Lower lobe of right lung (tissue), 2 donors: ENCODE measurements around the gene TAF6L. TPM values are rescaled to one million over a fixed set of nuclear protein-coding genes. Genes with fewer than 3 reads are reported as not detected.

ENCODE experiments used
- ATAC-seq, 2 donors: fragments of 200-7000 bp; cut with Tn5 transposase; one replicate each; pipeline ENCODE4 v1.9.1; 2020 to 2022; ENCODE audit warnings: mild to moderate bottlenecking in 2 of 2, moderate library complexity in 2 of 2
- DNase-seq: peaks from one replicate; pipeline ENCODE4 v3.0.0-alpha.2; 2020
- H3K27ac ChIP-seq: fragments of 200-600 bp; one replicate; pipeline ENCODE4 v1.8.0; 2022
- H3K27me3 ChIP-seq: fragments of 200-600 bp; one replicate; pipeline ENCODE4 v1.8.0; 2022; ENCODE audit warnings: low read depth
- H3K36me3 ChIP-seq: fragments of 200-600 bp; one replicate; pipeline ENCODE4 v1.8.0; 2022; ENCODE audit warnings: mild to moderate bottlenecking
- H3K4me1 ChIP-seq: fragments of 200-600 bp; one replicate; pipeline ENCODE4 v1.8.0; 2022
- H3K4me3 ChIP-seq: fragments of 200-600 bp; one replicate; pipeline ENCODE4 v1.8.0; 2022; ENCODE audit warnings: mild to moderate bottlenecking
- H3K9me3 ChIP-seq: fragments of 200-600 bp; one replicate; pipeline ENCODE4 v1.8.0; 2022
- intact Hi-C: fragments of 100-400 bp; cut with DNase I; formaldehyde crosslinking; loops from one replicate; pipeline ENCODE4 v1.11.0; 2022
- total RNA-seq: library from RNA; stranded (reverse); fragmentation: NEBNext Ultra II Directional; extraction: Animal tissue kit (Norgen Biotek cat#: 25700); gene quantifications from one replicate; pipeline ENCODE4 v1.2.1, GENCODE V29; 2021
- TF ChIP-seq, protein P1 (sequence below): fragments of 200-600 bp; IDR thresholded peaks from one replicate; pipeline ENCODE4 v1.8.0; 2022; ENCODE audit warnings: antibody characterized with exemption, mild to moderate bottlenecking
- donor health status: DM: no; HTN: yes; CAD: no; lungs with severe emphysema.

The TAF6L gene
- total RNA-seq, 1 donor from 2014 or later: 23.6 TPM

- Histone ChIP-seq H3K27me3 (no peaks in the 10 kb centered on the region), H3K9me3 (no peaks in the 10 kb centered on the region), H3K4me1 (peaks cover 46% of the 10 kb centered on the region), H3K4me3 (peak overlapping the region; percentile 79), H3K36me3 (peaks cover 52% of the 10 kb centered on the region), H3K27ac (peak overlapping the region; percentile 96)
- TF ChIP-seq, protein P1, sequence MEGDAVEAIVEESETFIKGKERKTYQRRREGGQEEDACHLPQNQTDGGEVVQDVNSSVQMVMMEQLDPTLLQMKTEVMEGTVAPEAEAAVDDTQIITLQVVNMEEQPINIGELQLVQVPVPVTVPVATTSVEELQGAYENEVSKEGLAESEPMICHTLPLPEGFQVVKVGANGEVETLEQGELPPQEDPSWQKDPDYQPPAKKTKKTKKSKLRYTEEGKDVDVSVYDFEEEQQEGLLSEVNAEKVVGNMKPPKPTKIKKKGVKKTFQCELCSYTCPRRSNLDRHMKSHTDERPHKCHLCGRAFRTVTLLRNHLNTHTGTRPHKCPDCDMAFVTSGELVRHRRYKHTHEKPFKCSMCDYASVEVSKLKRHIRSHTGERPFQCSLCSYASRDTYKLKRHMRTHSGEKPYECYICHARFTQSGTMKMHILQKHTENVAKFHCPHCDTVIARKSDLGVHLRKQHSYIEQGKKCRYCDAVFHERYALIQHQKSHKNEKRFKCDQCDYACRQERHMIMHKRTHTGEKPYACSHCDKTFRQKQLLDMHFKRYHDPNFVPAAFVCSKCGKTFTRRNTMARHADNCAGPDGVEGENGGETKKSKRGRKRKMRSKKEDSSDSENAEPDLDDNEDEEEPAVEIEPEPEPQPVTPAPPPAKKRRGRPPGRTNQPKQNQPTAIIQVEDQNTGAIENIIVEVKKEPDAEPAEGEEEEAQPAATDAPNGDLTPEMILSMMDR: peak; percentile 92
- intact Hi-C loops: no loop called here
- ATAC-seq (peak; percentile 90 to 92), DNase-seq (peak; percentile 93)
Measured at GRCh38 chr11:62786318-62787004, 15.3 kb downstream of the TAF6L start.

GRCh38 chr11:62787005-62787759, 16.0 kb downstream of the TAF6L start, which contains the start of gene TMEM179B:
TMEM179B (plus strand) TSS chr11:62787402; CDS start chr11:62787432, 30 bp downstream.
- DNase-seq: peak; percentile 99
- intact Hi-C loops: no loop called here
- H3K27ac ChIP-seq: peak within 1 kb of the TSS; percentile 96
- H3K36me3 ChIP-seq: peaks cover 48% of the 10 kb centered on the region
- H3K4me1 ChIP-seq: peaks cover 50% of the 10 kb centered on the region
- TF ChIP-seq, protein P1: peak; percentile 34
- H3K9me3 ChIP-seq: no peaks in the 10 kb centered on the region
- peak within 1 kb of the TSS; percentile 79 for H3K4me3 ChIP-seq
- ATAC-seq: peak; percentile 93 to 95
- H3K27me3 ChIP-seq: no peaks in the 10 kb centered on the region

DNA sequence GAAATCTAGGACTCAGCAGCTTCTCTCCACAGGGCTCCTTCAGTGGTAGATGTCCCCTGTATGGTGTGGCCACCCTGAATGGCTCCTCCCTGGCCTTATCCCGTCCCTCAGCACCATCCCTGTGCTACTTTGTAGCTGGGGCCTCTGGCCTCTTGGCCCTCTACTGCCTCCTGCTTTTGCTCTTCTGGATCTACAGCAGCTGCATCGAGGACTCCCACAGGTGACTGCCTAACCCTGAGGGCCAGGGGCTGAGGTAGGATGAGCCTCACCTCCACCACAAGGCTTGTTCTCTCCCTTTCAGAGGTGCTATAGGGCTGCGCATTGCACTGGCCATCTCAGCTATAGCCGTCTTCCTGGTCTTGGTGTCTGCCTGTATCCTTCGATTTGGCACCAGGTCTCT, 17.8 kb downstream of the TAF6L start:
- Histone ChIP-seq H3K27me3 (no peaks in the 10 kb centered on the region), H3K4me1 (peaks cover 57% of the 10 kb centered on the region), H3K9me3 (no peaks in the 10 kb centered on the region), H3K36me3 (peaks cover 57% of the 10 kb centered on the region), H3K4me3 (no peak overlapping the region), H3K27ac (no peak overlapping the region)
- DNase-seq (no peak), ATAC-seq (no peak)
- TF ChIP-seq, protein P1: no peak
- intact Hi-C loops: no loop called here

- intact Hi-C loops: no loop called here
- ATAC-seq: no peak
- no peak overlapping the region for H3K27ac ChIP-seq
- H3K9me3 ChIP-seq: no peaks in the 10 kb centered on the region
- peaks cover 58% of the 10 kb centered on the region for H3K36me3 ChIP-seq
- peaks cover 57% of the 10 kb centered on the region for H3K4me1 ChIP-seq
- H3K4me3 ChIP-seq: no peak overlapping the region
- no peaks in the 10 kb centered on the region for H3K27me3 ChIP-seq
- no peak for DNase-seq
- TF ChIP-seq, protein P1: no peak
Measured at GRCh38 chr11:62789576-62789975, 18.4 kb downstream of the TAF6L start.

- intact Hi-C loops: no loop called here
- H3K27me3 ChIP-seq: no peaks in the 10 kb centered on the region
- DNase-seq (peak; percentile 93), ATAC-seq (peak; percentile 91)
- no peaks in the 10 kb centered on the region for H3K9me3 ChIP-seq
- TF ChIP-seq, protein P1: peak; percentile 40
- H3K4me1 ChIP-seq: peaks cover 48% of the 10 kb centered on the region
- H3K36me3 ChIP-seq: peaks cover 73% of the 10 kb centered on the region
- H3K4me3 ChIP-seq: peak within 1 kb of the TSS; percentile 71
- peak within 1 kb of the TSS; percentile 89 for H3K27ac ChIP-seq
Measured at GRCh38 chr11:62791501-62792201, 20.5 kb downstream of the TAF6L start, which contains the start of gene TMEM223. TMEM223 (minus strand) TSS chr11:62792006; CDS start chr11:62791994, 12 bp downstream.
